HK-2 (cell line): ENCODE measurements around the gene KIAA0408.
A peak's percentile ranks its signal among the peaks of the same experiment; 100 is the strongest.
"Not testable (repeated sequence)": the region's sequence is repeated elsewhere in the genome, so short reads cannot be mapped to it uniquely, and the experiment has no call there.

ENCODE experiments used
- DNase-seq: peaks from one replicate; pipeline ENCODE4 v3.0.0-alpha.2; 2018; ENCODE audit not compliant: unreplicated experiment

KIAA0408 gene

GRCh38 chr6:127463056-127463455, 3.9 kb upstream of the KIAA0408 start:
- no peak for DNase-seq

GRCh38 chr6:127462376-127462775, 3.2 kb upstream of the KIAA0408 start:
- DNase-seq: no peak

GRCh38 chr6:127460465-127460864, 1.3 kb upstream of the KIAA0408 start:
- no peak for DNase-seq

GRCh38 chr6:127458817-127459216, 372 bp downstream of the KIAA0408 start:
- no peak for DNase-seq

- no peak for DNase-seq
These were observed 967 bp downstream of the KIAA0408 start for GRCh38 chr6:127458222-127458621.

- no peak for DNase-seq
These were observed 1.6 kb downstream of the KIAA0408 start for GRCh38 chr6:127457456-127458064.

- no peak for DNase-seq
These were observed 2.7 kb downstream of the KIAA0408 start for GRCh38 chr6:127456465-127456864.

- no peak for DNase-seq
These were observed 5.2 kb downstream of the KIAA0408 start for GRCh38 chr6:127453845-127454619.

- no peak for DNase-seq
These were observed 6.4 kb downstream of the KIAA0408 start for GRCh38 chr6:127452803-127453202.

GRCh38 chr6:127451388-127451787, 7.8 kb downstream of the KIAA0408 start:
- DNase-seq: no peak

GRCh38 chr6:127447780-127448179, 11.4 kb downstream of the KIAA0408 start:
- no peak for DNase-seq

GRCh38 chr6:127446356-127446755, 12.8 kb downstream of the KIAA0408 start:
- no peak for DNase-seq

- DNase-seq: no peak
These were observed 17.3 kb downstream of the KIAA0408 start for GRCh38 chr6:127441881-127442280.

GRCh38 chr6:127439718-127440117, 19.5 kb downstream of the KIAA0408 start:
- DNase-seq: no peak

- no peak for DNase-seq
These were observed 22.5 kb downstream of the KIAA0408 start for GRCh38 chr6:127436578-127437110.

GRCh38 chr6:127435626-127436220, 23.5 kb downstream of the KIAA0408 start:
- DNase-seq: no peak

- no peak for DNase-seq
These were observed 24.5 kb downstream of the KIAA0408 start for GRCh38 chr6:127434651-127435050.

- DNase-seq: not testable (repeated sequence)
These were observed 30.6 kb downstream of the KIAA0408 start for GRCh38 chr6:127428562-127428961.

- no peak for DNase-seq
These were observed 35.3 kb downstream of the KIAA0408 start for GRCh38 chr6:127423921-127424320.

GRCh38 chr6:127421164-127421563, 38.0 kb downstream of the KIAA0408 start:
- DNase-seq: not testable (repeated sequence)

GRCh38 chr6:127420556-127420955, 38.6 kb downstream of the KIAA0408 start:
- DNase-seq: peak; percentile 58

- DNase-seq: no peak
These were observed 44.1 kb downstream of the KIAA0408 start for GRCh38 chr6:127415096-127415495.

GRCh38 chr6:127413123-127413522, 46.1 kb downstream of the KIAA0408 start:
- not testable (repeated sequence) for DNase-seq
